ENCODE data around the gene AOC2. TPM values are rescaled to one million over a fixed set of nuclear protein-coding genes. Genes with fewer than 3 reads are reported as not detected.
"Not testable (repeated sequence)": the region's sequence is repeated elsewhere in the genome, so short reads cannot be mapped to it uniquely, and the experiment has no call there.

The AOC2 gene
- total RNA-seq, 8 experiments from 2014 or later = 1.3 to 2.6 (median 2.1) TPM

DNA sequence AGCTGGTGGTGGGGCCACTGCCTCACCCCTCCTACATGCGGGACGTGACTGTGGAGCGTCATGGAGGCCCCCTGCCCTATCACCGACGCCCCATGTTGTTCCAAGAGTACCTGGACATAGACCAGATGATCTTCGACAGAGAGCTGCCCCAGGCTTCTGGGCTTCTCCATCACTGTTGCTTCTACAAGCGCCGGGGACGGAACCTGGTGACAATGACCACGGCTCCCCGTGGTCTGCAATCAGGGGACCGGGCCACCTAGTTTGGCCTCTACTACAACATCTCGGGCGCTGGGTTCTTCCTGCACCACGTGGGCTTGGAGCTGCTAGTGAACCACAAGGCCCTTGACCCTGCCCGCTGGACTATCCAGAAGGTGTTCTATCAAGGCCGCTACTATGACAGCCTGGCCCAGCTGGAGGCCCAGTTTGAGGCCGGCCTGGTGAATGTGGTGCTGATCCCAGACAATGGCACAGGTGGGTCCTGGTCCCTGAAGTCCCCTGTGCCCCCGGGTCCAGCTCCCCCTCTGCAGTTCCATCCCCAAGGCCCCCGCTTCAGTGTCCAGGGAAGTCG, 23.4 kb downstream of the AOC2 start:
- H3K27ac ChIP-seq; ATAC-seq (replicated peaks in 6 of 8); H3K4me1 ChIP-seq (replicated peaks in 1 of 2); in situ Hi-C loops (cut with MboI; ENCODE audit: low pct_unique_long_range_greater_than_20kb in 2 of 9, low sequenced_read_pairs in 9 of 9, unreplicated experiment in 9 of 9); H3K4me3 ChIP-seq: not testable (repeated sequence)
- WGBS, 10 experiments = no CpG with 5 or more reads among the region's 21 CpGs

DNA sequence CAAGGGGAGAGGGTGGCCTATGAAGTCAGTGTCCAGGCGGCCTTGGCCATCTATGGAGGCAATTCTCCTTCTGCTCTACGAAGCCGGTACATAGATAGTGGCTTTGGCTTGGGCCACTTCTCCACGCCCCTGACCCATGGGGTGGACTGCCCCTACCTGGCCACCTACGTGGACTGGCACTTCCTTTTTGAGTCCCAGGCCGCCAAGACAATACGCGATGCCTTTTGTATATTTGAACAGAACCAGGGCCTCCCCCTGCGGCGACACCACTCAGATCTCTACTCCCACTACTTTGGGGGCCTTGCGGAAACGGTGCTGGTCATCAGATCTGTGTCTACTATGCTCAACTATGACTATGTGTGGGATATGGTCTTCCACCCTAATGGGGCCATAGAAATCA, 24.0 kb downstream of the AOC2 start:
- no peak for ATAC-seq (replicated peaks in 6 of 8)
- Histone ChIP-seq H3K27ac (no peak overlapping the region), H3K4me1 (replicated peaks in 1 of 2) (no peaks in the 10 kb centered on the region), H3K4me3 (no peak overlapping the region)
- in situ Hi-C loops (cut with MboI; ENCODE audit: low pct_unique_long_range_greater_than_20kb in 2 of 9, low sequenced_read_pairs in 9 of 9, unreplicated experiment in 9 of 9) = no loop called here
- 30 to 100% (median 96%) methylated on average over 1 to 8 of the region's 12 CpGs; no CpG with 5 or more reads in 3 of the 10 experiments for WGBS, 10 experiments

DNA sequence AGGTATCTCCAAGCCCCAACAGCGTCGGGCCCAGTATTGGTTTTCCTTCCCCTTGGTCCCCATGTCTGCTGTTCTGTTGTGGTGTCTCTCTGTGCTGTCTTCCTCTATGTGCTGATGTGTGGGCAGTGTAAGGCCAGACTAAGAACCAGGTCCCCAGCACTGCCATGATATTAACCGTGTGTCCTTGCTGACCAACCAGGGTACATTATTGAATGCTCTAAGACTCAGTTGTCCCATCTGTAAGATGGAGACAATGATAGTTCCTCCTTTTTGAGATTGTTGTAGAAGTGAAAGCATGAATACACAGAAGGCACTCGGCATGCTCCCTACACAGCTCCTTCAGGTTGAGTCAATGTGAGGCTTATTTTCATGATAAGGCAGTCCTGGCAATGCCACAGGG, 27.3 kb downstream of the AOC2 start:
- no peaks in the 10 kb centered on the region for H3K4me1 ChIP-seq (replicated peaks in 1 of 2)
- H3K4me3 ChIP-seq = no peak overlapping the region
- H3K27ac ChIP-seq = no peak overlapping the region
- WGBS, 10 experiments = 20 to 100% (median 76%) methylated on average over 1 to 4 of the region's 4 CpGs; no CpG with 5 or more reads in 4 of the 10 experiments
- no peak for ATAC-seq (replicated peaks in 6 of 8)
- in situ Hi-C loops (cut with MboI; ENCODE audit: low pct_unique_long_range_greater_than_20kb in 2 of 9, low sequenced_read_pairs in 9 of 9, unreplicated experiment in 9 of 9) = no loop called here

- 17 to 100% (median 80%) methylated on average over 1 to 4 of the region's 13 CpGs; no CpG with 5 or more reads in 4 of the 10 experiments for WGBS, 10 experiments
- in situ Hi-C loops (cut with MboI; ENCODE audit: low pct_unique_long_range_greater_than_20kb in 2 of 9, low sequenced_read_pairs in 9 of 9, unreplicated experiment in 9 of 9) = no loop called here
Observed at GRCh38 chr17:42872251-42872965, 28.0 kb downstream of the AOC2 start.

DNA sequence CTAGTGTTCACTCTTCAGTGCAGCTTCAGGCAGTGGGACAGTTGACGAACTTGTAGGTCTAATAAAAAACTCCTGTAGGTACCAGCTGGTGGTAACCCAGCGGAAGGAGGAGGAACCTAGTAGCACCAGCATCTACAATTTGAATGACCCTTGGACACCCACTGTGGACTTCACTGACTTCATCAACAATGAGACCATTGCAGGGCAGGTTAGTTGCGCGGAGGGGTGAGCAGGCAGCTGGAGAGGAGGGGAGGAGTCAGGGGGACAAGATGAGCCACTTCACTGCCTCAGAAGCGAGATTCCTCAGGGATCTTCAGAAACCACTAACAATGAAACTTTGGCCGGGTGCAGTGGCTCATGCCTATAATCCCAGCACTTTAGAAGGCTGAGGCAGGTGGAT, 28.9 kb downstream of the AOC2 start:
- WGBS, 10 experiments = 29 to 100% (median 67%) methylated on average over 1 to 5 of the region's 6 CpGs; no CpG with 5 or more reads in 3 of the 10 experiments
- ATAC-seq (replicated peaks in 6 of 8) = no peak

More at GRCh38 chr17:42872251-42872965, 28.0 kb downstream of the AOC2 start:
- no peak for ATAC-seq (replicated peaks in 6 of 8)
- no peak overlapping the region for H3K27ac ChIP-seq
- H3K4me1 ChIP-seq (replicated peaks in 1 of 2) = no peaks in the 10 kb centered on the region
- H3K4me3 ChIP-seq = no peak overlapping the region

DNA sequence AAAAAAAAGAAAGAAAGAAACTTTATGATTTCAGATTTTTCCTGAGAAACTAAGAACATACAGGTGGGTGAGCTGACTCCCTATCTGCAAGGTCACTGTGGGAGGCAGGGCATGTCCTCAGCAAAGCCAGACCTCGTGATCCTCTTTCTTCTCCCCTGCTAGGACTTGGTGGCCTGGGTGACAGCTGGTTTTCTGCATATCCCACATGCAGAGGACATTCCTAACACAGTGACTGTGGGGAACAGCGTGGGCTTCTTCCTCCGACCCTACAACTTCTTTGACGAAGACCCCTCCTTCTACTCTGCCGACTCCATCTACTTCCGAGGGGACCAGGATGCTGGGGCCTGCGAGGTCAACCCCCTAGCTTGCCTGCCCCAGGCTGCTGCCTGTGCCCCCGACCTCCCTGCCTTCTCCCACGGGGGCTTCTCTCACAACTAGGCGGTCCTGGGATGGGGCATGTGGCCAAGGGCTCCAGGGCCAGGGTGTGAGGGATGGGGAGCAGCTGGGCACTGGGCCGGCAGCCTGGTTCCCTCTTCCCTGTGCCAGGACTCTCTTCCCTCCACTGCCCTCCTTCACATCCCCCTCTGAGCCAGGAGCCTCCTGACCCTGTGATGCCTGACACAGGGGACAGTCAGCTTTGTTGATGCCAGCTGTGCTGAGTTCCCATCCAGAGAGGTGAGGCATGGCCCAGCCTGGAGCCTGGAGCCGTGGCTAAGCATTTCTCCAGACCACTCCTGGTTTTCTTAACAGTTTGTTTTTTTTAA, 29.7 kb downstream of the AOC2 start:
- H3K27ac ChIP-seq; in situ Hi-C loops (cut with MboI; ENCODE audit: low pct_unique_long_range_greater_than_20kb in 2 of 9, low sequenced_read_pairs in 9 of 9, unreplicated experiment in 9 of 9); H3K4me3 ChIP-seq; H3K4me1 ChIP-seq (replicated peaks in 1 of 2); ATAC-seq (replicated peaks in 6 of 8): not testable (repeated sequence)
- WGBS, 10 experiments = 78 to 80% methylated on average over 2 to 4 of the region's 12 CpGs; no CpG with 5 or more reads in 8 of the 10 experiments

More for the DNA sequence above, 28.9 kb downstream of the AOC2 start:
- H3K4me3 ChIP-seq = no peak overlapping the region
- H3K4me1 ChIP-seq (replicated peaks in 1 of 2) = no peaks in the 10 kb centered on the region
- in situ Hi-C loops (cut with MboI; ENCODE audit: low pct_unique_long_range_greater_than_20kb in 2 of 9, low sequenced_read_pairs in 9 of 9, unreplicated experiment in 9 of 9) = no loop called here
- no peak overlapping the region for H3K27ac ChIP-seq

DNA sequence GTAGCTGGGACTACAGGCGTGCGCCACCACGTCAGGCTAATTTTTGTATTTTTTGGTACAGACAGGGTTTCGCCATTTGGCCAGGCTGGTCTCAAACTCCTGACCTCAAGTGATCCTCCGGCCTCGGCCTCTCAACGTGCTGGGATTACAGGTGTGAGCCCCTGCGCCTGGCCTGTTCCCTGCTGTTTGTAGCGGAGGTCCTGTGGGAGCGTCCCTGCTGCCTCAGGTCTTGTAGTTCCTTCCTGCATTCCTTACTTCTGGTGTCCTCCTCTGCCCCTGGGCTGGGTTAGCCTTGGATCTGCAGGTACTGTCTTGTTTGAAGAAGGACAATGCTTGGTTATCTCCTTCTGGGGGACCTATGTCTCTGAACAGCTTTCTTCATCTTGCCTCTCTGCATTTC, 32.7 kb downstream of the AOC2 start:
- Histone ChIP-seq H3K4me3 (no peak overlapping the region), H3K4me1 (replicated peaks in 1 of 2) (no peaks in the 10 kb centered on the region), H3K27ac (no peak overlapping the region)
- in situ Hi-C loops (cut with MboI; ENCODE audit: low pct_unique_long_range_greater_than_20kb in 2 of 9, low sequenced_read_pairs in 9 of 9, unreplicated experiment in 9 of 9) = no loop called here
- WGBS, 10 experiments = 76 to 96% (median 88%) methylated on average over 3 to 6 of the region's 10 CpGs; no CpG with 5 or more reads in 3 of the 10 experiments
- no peak for ATAC-seq (replicated peaks in 6 of 8)

DNA sequence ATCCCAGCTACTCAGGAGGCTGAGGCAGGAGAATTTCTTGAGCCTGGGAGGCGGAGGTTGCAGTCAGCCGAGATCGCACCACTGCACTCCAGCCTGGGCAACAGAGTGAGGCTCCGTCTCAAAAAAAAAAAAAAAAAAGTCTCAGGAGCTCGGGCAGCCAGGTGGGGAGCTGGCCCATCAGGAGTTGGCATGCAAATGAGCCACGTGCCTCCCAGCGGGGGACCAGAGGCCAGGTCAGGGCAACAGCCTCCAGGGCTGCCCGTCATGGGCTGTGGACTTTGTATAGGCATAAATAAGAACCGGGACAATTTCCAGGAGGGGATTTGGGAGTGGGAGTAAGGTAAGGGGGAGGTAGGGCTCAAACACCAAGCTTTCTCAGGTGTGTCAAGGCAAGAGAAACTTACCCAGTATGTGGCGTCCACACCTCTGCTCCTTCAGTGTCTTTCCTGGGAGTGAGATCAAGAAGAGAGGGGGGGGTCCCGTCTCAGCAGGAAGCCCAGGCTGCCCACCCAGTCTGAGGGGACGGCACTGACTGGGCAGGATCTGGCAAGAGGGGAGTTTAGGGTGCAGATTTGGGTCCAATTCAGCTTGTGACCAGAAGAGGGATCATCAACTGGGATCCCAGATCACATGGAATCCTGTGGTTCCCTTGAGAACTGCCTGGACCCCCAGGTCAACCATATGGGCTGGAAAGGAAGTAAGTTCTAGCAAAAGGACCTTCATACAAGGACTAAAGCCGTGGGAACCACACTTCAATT, 33.9 kb downstream of the AOC2 start:
- in situ Hi-C loops (cut with MboI; ENCODE audit: low pct_unique_long_range_greater_than_20kb in 2 of 9, low sequenced_read_pairs in 9 of 9, unreplicated experiment in 9 of 9) = no loop called here
- ATAC-seq (replicated peaks in 6 of 8) = no peak
- no peak overlapping the region for H3K4me3 ChIP-seq
- WGBS, 10 experiments = 0 to 48% (median 13%) methylated on average over 1 to 5 of the region's 13 CpGs; no CpG with 5 or more reads in 5 of the 10 experiments
- no peak overlapping the region for H3K27ac ChIP-seq
- no peaks in the 10 kb centered on the region for H3K4me1 ChIP-seq (replicated peaks in 1 of 2)

- no peak overlapping the region for H3K27ac ChIP-seq
- ATAC-seq (replicated peaks in 6 of 8) = no peak
- no peak overlapping the region for H3K4me3 ChIP-seq
- in situ Hi-C loops (cut with MboI; ENCODE audit: low pct_unique_long_range_greater_than_20kb in 2 of 9, low sequenced_read_pairs in 9 of 9, unreplicated experiment in 9 of 9) = no loop called here
- 14 to 100% (median 88%) methylated on average over 1 to 6 of the region's 8 CpGs; no CpG with 5 or more reads in 1 of the 10 experiments for WGBS, 10 experiments
- no peaks in the 10 kb centered on the region for H3K4me1 ChIP-seq (replicated peaks in 1 of 2)
Observed at GRCh38 chr17:42878924-42879595, 34.7 kb downstream of the AOC2 start.

DNA sequence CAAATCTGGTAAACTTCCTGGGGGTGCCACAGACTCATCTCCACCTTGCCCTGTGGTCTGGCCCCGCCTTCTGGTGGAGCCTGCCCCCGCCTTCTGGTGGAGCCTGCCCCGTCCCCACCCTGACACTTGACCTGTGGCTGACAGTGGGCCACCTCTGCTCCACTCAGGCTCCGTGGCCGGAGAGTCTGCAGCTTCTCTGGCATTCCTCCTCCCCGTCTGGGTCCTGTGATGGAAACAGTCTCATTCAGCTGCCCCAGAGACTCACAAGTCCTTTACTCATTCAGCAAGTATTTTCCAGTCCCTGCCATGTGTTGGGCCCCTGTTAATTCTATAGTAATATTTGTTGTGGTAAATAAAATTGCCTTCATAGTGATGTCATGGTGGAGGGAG, 35.2 kb downstream of the AOC2 start:
- ATAC-seq (replicated peaks in 6 of 8) = no peak
- 0% methylated on average over 1 of the region's 6 CpGs; no CpG with 5 or more reads in 9 of the 10 experiments for WGBS, 10 experiments
- Histone ChIP-seq H3K4me3 (no peak overlapping the region), H3K4me1 (replicated peaks in 1 of 2) (no peaks in the 10 kb centered on the region), H3K27ac (no peak overlapping the region)
- in situ Hi-C loops (cut with MboI; ENCODE audit: low pct_unique_long_range_greater_than_20kb in 2 of 9, low sequenced_read_pairs in 9 of 9, unreplicated experiment in 9 of 9) = no loop called here

DNA sequence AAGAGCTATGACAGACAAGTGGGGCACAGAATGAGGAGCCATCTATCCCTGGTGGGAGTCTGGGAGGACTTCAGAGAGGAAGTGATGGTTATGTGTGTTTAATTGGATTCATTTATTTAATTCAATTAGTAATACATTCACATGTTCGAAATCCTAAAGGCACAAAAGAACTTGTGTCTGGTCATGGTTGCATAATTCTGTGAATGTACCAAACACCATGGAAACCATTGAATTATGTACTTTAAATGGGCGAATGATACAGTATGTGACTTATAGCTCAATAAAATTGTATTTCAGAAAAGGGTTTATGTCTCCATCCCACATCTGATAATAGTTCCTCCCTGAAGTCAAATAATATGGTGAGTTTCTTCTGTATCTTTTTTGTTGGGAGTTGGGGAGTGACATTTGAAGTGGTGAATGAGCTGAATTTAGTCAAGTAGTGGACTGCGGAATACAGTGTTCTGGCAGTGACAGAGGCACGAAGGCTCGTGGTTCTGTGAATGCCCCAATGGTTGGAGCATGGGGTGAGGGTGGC, 36.5 kb downstream of the AOC2 start:
- H3K4me3 ChIP-seq = no peak overlapping the region
- no peak for ATAC-seq (replicated peaks in 6 of 8)
- H3K27ac ChIP-seq = no peak overlapping the region
- in situ Hi-C loops (cut with MboI; ENCODE audit: low pct_unique_long_range_greater_than_20kb in 2 of 9, low sequenced_read_pairs in 9 of 9, unreplicated experiment in 9 of 9) = no loop called here
- 54 to 100% (median 80%) methylated on average over 1 to 4 of the region's 5 CpGs for WGBS, 10 experiments
- no peaks in the 10 kb centered on the region for H3K4me1 ChIP-seq (replicated peaks in 1 of 2)

GRCh38 chr17:42881706-42882105, 37.3 kb downstream of the AOC2 start:
- ATAC-seq (replicated peaks in 6 of 8); H3K4me3 ChIP-seq; H3K4me1 ChIP-seq (replicated peaks in 1 of 2); in situ Hi-C loops (cut with MboI; ENCODE audit: low pct_unique_long_range_greater_than_20kb in 2 of 9, low sequenced_read_pairs in 9 of 9, unreplicated experiment in 9 of 9); H3K27ac ChIP-seq: not testable (repeated sequence)
- 14 to 100% (median 77%) methylated on average over 1 to 5 of the region's 6 CpGs; no CpG with 5 or more reads in 3 of the 10 experiments for WGBS, 10 experiments
